WI38 (cell line): ENCODE data around the gene SLC35D2.
"Not testable (repeated sequence)": the region's sequence is repeated elsewhere in the genome, so short reads cannot be mapped to it uniquely, and the experiment has no call there.

ENCODE experiments used
- H3K4me3 ChIP-seq: 2 replicates; pipeline ENCODE4 v1.5.1; 2011; ENCODE audit warnings: low read depth, mild to moderate bottlenecking, control low read depth, low read length
- TF ChIP-seq, protein P1 (sequence below): IDR thresholded peaks from 2 replicates; pipeline ENCODE4 v1.5.1; 2012; ENCODE audit warnings: low read depth, mild to moderate bottlenecking, control low read depth, low read length

SLC35D2 gene

DNA sequence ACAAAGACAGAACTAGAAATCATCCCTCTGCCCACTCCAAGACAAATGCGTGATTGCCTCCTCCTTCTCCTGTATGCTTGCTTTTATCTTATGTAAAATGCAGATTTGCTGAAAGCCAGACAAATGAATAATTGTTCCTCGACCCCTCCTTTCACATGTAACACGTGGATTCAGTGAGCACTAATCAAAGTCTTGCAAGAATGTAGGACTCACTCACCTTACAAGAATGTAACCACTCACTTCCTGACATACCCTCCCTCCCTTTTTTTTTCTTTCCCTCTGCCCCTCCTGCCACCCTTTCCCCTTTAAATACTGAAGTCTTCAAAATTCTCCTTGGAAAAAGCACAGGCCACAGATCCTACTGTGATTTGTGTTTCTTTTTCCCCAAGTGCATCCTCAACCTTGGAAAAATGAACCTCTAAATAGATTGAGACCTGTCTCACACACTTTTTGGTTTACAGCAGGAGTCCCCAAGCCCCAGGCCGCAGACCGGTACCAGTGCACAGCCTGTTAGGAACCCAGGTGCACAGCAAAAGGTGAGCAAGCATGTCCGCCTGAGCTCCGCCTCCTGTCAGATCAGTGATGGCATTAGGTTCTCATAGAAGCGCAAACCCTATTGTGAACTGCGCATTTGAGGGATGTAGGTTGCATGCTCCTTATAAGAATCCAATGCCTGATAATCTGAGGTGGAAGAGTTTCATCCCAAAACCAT is 52.1 kb downstream of the SLC35D2 start:
- TF ChIP-seq, protein P1, sequence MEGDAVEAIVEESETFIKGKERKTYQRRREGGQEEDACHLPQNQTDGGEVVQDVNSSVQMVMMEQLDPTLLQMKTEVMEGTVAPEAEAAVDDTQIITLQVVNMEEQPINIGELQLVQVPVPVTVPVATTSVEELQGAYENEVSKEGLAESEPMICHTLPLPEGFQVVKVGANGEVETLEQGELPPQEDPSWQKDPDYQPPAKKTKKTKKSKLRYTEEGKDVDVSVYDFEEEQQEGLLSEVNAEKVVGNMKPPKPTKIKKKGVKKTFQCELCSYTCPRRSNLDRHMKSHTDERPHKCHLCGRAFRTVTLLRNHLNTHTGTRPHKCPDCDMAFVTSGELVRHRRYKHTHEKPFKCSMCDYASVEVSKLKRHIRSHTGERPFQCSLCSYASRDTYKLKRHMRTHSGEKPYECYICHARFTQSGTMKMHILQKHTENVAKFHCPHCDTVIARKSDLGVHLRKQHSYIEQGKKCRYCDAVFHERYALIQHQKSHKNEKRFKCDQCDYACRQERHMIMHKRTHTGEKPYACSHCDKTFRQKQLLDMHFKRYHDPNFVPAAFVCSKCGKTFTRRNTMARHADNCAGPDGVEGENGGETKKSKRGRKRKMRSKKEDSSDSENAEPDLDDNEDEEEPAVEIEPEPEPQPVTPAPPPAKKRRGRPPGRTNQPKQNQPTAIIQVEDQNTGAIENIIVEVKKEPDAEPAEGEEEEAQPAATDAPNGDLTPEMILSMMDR, result no peak
- H3K4me3 ChIP-seq, result no peak overlapping the region

DNA sequence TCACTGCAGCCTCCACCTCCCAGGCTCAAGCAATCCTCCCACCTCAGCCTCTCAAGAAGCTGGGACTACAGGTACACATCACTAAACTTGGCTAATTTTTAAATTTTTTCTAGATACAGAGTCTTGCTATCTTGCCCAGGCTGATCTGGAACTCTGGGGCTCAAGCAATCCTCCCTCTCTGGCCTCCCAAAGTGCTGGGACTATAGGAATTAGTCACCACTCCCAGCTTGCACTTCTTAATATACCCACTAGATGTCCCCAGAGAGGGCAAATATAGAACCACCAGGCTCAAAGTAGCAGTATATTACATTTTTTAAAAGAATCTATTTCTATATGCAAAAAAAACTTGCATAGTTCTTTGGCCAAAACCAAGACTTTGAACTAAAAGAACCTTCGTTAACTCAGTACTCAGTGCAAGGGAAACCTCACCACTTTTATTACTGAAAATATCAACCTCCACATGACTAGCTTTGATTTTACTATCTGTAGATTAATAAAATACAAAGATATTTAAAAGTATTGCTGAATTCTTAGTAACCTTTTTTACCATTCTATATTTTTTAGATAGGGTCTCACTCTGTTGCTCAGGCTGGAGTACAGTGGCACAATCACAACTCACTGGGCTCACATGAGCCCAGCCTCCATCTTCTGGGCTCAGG is 55.7 kb downstream of the SLC35D2 start:
- no peak overlapping the region for H3K4me3 ChIP-seq
- TF ChIP-seq, protein P1, result peak; percentile 72

DNA sequence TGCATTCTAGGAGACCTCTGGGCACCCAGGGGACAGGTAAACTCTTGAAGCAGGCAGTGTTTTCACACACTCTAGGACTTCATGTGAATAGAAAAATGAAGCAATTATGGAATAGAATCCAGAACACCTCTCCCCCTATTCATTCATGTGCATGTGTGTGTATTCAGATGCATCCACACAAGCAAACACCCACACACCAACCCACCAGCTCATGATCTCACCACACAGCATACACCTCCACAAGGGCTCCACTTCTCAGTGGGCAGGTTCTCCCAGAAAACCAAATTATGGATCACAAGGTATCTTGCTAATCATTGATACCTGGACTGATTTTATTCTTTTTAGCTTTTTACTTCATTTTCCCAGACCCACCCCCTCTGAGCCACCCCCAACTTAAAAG is 60.3 kb downstream of the SLC35D2 start:
- no peak overlapping the region for H3K4me3 ChIP-seq
- TF ChIP-seq, protein P1, result no peak

DNA sequence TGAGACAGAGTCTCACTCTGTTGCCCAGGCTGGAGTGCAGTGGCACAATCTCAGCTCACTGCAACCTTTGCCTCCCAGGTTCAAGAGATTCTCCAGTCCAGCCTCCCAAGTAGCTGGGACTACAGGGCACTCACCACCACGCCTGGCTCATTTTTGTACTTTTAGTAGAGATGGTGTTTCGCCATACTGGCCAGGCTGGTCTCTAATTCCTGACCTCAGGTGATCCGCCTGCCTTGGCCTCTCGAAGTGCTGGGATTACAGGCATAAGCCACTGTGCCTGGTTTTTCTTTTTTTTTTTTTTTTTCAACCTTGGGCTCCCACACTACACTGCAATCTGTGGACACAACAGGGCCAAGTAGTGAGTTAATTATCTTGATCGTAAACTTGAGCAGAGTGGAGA is 60.8 kb downstream of the SLC35D2 start:
- not testable (repeated sequence) for H3K4me3 ChIP-seq

DNA sequence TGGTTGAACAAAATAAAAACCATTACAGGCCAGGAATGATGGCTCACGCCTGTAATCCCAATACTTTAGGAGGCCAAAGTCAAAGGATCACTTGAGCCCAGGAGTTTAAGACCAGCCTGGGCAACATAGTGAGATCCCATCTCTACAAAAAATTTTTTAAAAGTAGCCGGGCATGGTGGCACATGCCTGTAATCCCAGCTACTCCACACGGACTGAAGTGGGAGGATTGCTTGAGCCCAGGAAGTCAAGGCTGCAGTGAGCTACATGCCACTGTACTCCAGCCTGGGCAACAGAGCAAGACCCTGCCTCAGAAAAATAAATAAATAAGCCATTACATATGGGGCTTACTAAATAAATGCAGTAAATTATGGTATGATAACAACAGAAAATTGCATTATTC is 61.3 kb downstream of the SLC35D2 start:
- H3K4me3 ChIP-seq, result not testable (repeated sequence)

DNA sequence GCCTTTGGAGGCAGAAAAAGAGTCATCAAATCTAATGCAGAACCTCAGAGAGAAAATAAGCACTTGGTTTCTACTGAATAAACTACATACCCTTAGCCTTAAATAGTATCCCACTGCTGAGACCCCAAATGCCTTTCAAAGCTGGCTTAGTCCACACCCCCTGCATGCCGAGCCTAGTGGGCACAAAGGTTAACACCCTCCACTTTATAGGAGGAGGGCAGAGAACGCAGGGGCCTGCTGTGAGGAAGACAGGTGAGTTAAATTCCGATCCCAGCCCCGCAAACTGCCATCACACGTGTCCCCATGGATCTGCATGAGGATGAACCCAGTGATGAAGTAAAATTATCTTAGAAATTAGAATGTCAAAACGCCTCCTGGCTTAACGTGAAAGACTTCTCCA is 62.0 kb downstream of the SLC35D2 start:
- TF ChIP-seq, protein P1, result no peak
- no peak overlapping the region for H3K4me3 ChIP-seq

DNA sequence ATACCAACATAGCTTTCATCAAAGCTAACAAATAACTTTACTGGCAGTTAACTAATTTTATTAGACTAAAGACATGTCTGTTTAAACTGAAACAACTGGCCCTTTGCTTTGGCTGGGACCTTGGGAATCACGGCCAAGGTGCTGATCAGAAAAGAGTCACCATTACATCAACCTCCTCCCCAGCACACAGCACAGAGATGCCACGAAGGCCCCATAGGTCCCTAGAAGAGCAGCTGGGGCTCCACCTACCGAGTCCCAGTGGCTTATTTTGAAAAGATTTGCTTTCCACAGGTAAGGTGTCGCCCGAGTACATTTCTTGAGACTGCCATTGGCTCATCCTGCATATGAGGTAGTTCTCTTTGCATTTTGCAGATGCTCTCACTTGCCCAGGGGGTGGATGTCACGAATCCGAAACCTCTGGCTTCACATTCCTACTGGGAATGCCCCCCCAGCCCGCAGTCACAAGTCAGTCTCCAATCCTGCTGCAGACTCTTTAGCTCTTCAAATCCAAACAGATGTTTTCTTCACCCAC is 62.7 kb downstream of the SLC35D2 start:
- TF ChIP-seq, protein P1, result no peak

DNA sequence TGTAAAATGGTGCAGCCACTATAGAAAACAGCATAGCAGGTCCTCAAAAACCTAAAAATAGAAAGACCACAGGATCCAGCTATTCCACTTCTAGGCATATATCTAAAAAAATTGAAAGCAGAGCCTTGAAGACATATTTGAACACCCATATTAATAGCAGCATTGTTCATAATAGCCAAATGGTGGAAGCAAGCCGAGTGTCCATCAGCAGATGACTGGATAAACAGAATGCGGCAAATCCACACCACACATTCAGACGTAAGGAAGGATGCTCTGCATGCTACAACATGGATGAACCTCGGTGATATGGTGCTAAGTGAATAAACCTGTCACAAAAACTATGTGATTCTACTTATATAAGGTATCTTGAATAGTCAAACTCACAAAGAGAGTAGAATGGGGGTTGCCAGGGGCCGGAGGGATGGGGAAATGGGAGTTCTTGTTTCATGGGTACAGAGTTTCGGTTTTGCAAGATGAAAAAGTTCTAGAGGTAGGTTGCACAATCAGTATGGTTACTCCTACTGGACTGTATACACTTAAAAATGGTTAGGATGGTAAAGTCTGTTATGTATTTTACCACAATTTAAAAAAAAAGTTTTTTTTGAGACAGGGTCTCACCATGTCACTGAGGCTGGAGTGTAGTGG is 64.5 kb downstream of the SLC35D2 start:
- TF ChIP-seq, protein P1, result no peak

More for the DNA sequence above, 62.7 kb downstream of the SLC35D2 start:
- H3K4me3 ChIP-seq, result no peak overlapping the region

More for the DNA sequence above, 64.5 kb downstream of the SLC35D2 start:
- H3K4me3 ChIP-seq, result no peak overlapping the region
